ENCODE measurements around the gene CDC42BPA.

CDC42BPA gene

GRCh38 chr1:226990133-226990716, 328.1 kb downstream of the CDC42BPA start:
- no peak for DNase-seq

GRCh38 chr1:226989085-226989920, 329.0 kb downstream of the CDC42BPA start:
- DNase-seq, result no peak

DNA sequence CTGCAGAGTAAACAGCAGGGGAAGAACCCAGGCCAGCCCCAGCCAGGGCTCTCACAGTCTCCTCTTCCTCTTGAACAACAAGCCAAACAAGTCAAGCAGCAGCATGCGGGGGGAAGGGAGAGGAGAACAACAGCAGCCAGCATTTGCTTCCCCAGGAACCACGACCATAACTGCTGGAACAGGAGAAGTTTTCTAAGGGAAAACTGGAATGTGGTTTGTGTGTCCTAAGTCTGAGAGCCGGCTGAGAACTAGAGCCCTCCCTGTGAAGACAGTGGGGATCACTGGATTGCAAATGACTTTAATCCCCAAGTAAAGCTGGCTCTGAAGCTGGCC, 330.0 kb downstream of the CDC42BPA start:
- DNase-seq, result no peak

DNA sequence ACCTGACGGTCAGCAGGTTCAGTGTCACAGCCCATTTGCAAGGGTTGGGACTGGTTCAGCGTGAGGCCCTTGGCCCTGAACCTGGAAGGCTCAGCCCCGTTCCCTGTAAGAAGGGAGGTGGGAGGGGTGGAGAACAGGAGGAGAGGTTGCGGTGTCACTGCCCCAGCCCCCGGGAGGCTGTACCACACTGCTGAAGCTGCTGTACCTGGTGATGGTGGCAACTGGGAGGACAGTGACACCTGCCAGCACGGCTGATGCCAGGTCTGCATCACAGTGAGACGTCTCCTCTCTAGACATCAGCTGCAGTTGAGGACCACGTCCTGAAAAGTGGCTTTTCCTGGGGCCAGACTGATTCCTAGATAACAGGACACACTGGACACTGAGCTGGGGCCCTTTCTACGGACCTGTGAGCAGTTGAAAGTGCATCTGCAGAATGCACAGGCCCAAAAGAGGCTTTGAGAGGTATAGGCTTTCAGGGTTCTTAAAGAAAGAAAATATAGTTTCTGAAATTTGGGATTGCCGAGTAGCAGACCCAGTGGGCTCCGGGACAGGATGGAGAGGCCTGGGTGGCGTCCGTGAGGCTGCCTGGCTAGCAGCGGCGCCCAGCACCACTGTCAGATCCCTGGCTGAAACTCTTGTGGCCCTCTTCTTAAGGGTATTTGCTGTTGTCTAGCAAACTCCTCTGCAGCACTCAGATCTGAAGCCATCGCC, 330.5 kb downstream of the CDC42BPA start:
- no peak for DNase-seq

GRCh38 chr1:226987179-226987536, 331.1 kb downstream of the CDC42BPA start:
- DNase-seq, result no peak

- no peak for DNase-seq
Measured at GRCh38 chr1:226986496-226987178, 331.7 kb downstream of the CDC42BPA start.

DNA sequence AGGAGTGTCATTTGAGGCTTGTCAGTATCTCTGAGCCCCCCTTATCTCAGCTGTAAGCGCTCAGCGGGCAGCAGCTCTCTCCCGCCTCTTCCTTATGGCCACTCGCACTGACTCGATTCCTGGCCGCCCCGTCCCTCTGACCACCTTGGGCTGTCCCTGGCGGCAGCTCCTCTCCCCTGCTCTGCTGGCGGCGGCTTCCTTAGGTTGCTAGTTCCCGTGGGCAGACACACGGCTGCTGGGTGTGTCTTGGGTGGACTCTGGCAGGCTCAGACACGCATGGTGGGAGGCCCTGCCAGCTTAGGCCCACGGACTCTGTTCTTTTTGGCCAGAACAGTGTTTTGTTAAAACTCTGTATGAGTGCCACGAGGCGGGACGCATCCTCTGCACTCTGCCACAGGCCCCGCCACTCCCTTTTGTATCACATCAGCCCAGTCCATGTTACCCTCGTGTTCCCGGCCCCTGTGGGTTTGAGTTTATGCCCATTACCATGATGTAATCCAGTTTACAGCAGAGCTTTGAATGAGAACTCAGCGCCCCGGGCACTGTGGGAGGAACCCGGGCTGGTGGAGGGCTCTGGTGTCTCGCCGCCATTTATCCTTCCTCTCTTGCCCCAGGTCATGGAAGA, 332.3 kb downstream of the CDC42BPA start:
- no peak for DNase-seq

DNA sequence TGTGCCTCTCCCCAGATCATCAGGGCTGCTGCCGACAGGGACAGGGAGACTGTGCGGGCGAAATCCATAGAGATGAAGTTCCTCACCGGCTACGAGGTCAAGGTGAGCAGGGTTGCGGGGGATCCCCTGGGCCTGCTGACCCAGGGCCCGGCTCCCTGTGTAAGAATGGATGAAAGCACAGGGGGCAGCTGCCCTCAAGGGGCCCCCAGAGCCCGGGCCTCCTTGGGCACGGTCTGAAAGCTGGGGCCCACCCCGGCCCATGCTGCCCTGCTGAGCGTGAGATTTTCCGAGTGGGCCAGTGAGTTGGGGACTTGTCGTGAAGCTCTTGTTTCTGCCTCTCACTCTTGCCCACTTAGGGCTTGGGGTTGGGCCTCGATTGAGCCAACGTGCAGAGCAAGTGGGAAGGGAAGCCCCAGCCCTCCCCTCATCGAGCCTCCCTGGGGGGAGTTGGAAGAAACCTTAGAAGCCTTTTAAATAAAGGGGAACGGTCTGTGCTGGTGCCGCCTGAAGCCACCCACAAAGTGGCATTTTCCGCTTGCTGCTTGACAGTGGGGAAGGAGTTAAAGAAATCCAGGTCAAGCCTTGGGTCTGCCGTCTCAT, 333.0 kb downstream of the CDC42BPA start:
- DNase-seq, result no peak

GRCh38 chr1:226984521-226985238, 333.6 kb downstream of the CDC42BPA start:
- no peak for DNase-seq

- no peak for DNase-seq
Measured at GRCh38 chr1:226983992-226984364, 334.3 kb downstream of the CDC42BPA start.

GRCh38 chr1:226983247-226983991, 334.9 kb downstream of the CDC42BPA start:
- DNase-seq, result no peak

GRCh38 chr1:226982451-226983177, 335.7 kb downstream of the CDC42BPA start:
- DNase-seq, result no peak

DNA sequence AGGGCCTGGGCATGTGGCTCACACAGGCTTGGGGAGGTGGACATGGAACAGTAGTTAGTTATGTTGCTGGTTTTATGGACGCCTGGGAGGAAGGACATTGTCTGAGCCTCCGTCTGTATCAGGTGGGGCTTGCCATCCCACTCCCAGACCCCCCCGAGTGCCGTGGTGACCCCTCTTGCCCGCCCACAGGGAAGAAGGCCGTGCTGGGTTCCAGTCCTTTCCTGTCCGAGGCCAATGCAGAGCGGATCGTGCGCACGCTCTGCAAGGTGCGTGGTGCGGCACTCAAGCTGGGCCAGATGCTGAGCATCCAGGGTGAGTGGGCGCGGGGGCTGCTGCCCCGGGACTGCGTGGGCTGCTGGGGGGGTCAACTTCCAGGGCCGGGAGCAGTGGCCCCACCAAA, 336.5 kb downstream of the CDC42BPA start:
- DNase-seq, result no peak

DNA sequence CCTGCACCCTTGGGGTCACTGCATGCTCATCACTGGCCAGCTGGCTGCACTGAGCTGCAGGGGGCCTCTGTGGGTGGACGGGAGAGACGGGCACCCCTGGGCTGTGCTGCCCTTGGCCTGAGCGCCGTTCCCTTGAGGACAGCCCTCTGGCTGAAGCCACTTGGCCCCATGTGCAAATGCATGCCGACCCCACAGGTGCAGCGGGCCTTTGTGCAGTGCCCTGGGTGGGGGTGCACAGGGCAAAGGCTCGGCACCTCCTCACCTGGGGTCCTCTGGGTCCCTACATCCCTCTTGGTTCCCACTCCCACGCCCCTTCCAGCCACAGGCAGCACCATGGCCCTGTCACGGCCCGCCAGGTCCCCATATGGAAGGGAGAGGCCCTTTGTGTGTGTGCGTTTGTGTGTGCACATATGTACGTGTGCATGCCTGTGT, 336.9 kb downstream of the CDC42BPA start:
- DNase-seq, result no peak

DNA sequence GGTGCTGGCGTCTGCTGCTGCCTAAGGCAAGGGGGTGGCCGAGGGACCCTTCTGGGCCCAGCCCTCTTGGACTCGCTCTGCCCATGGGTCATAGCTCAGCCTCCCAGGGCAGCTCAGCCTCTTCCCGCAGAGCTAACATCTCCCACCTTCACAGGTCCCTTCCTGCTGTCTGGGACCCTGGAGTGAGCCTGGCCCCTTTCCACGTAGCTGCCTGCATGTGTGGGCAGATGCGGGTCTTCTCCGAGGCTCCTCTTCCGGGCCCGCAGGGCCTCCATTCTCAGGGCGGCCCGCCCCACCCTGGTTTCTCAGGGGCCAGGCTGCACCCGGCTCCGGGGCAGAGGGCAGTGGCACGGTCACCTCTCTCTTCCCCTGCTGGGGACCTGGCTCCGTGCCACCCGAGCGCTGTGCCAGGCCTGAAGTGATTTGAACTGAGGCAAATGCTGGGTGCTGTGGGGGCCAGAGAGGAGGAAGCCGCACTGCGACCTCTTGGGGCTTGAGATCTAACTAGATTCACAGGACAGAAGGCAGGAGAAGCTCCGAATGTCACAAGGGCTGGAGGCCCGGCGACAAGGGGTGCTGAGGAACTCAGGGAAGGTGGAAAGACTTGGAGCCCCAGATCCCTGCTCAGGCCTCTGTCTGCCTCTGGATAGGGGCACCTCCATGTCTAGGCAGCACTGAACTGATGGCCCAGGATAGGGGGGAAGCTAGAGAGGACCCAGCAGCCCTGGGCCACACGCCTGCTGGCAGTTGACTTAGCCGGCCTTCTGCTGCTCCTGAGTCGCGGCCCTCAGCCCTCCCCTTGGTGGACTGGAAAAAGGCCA, 337.5 kb downstream of the CDC42BPA start:
- DNase-seq, result no peak

DNA sequence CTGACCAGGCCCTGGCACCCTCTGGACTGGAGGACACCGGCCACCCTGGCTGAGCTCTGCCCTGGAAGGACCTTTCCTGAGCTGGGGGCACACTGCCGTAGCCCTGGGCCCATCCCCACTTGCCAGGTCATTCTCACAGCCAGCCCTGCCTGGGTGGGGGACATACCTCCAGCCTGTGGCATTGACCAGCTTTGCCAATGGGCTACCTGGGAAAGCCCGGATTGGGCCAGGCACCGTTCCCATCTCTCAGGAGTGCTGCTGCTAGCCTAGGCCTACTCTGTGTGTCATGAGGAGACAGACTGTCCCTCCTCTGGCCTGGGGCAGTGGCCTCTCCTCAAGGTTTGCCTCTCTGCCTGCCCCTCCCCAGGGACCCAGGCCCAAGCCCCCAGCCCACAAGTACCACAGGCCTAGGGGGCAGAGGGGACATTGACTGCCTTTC, 338.2 kb downstream of the CDC42BPA start:
- DNase-seq, result no peak

GRCh38 chr1:226979517-226980121, 338.7 kb downstream of the CDC42BPA start:
- no peak for DNase-seq

- DNase-seq, result no peak
Measured at GRCh38 chr1:226979115-226979516, 339.2 kb downstream of the CDC42BPA start.

Data from NCI-H1048 (cell line).